NCI-H460 (cell line): ENCODE data around the gene TNIP1. TPM values are rescaled to one million over a fixed set of nuclear protein-coding genes. Genes with fewer than 3 reads are reported as not detected.

Experiments used
- DNase-seq: peaks from one replicate; pipeline ENCODE4 v3.0.0-alpha.2; 2016; ENCODE audit warnings: low read depth; ENCODE audit errors: extremely low read depth
- total RNA-seq: library from RNA; depleted of rRNA; stranded (reverse); fragments of >200 nt; shearing (Covaris generic); gene quantifications from 2 replicates; pipeline ENCODE4 v1.2.3, GENCODE V29; 2014

Gene TNIP1
- total RNA-seq, 1 experiment from 2014 or later = 48.3 TPM

DNA sequence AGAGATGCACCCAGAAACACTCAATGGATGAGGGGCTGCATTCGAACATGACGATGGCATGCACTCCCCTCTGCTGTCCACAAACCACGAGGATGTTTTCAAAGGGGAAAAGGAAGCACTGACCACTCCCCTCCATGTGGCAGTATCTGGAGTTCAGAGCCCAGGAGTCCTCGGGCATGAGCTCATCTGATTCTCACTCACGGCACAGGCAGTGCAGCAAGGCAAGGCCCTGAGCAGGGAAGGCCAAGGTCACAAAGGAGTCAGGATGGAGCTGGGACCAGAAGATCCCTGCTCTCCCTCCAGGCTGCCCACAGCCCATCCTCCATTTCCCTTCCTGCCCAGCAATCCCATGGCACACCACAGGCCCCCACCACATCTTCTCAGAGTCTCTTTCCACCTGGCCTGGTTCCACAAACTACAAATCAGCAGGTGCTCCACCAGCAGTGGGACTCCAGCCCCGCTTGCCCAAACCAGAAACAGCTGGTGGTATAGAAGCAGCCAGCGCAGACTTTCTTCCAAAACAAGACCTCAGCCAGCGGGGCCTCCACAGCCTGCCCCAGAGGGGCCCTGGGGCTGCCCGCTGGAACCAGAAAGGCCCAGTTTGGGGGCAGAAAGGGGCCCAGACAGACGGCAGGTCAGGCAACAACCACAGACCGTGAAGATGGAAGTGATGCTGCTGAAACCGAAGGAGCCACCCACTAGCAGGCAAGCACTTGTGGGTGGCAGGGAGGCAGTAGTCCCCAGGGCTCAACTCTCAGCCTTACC, 12.2 kb downstream of the TNIP1 start:
- no peak for DNase-seq

GRCh38 chr5:151067632-151068432, 13.0 kb downstream of the TNIP1 start:
- DNase-seq = no peak

- no peak for DNase-seq
Observed at GRCh38 chr5:151066920-151067319, 13.9 kb downstream of the TNIP1 start.

GRCh38 chr5:151065609-151066008, 15.2 kb downstream of the TNIP1 start:
- DNase-seq = no peak

DNA sequence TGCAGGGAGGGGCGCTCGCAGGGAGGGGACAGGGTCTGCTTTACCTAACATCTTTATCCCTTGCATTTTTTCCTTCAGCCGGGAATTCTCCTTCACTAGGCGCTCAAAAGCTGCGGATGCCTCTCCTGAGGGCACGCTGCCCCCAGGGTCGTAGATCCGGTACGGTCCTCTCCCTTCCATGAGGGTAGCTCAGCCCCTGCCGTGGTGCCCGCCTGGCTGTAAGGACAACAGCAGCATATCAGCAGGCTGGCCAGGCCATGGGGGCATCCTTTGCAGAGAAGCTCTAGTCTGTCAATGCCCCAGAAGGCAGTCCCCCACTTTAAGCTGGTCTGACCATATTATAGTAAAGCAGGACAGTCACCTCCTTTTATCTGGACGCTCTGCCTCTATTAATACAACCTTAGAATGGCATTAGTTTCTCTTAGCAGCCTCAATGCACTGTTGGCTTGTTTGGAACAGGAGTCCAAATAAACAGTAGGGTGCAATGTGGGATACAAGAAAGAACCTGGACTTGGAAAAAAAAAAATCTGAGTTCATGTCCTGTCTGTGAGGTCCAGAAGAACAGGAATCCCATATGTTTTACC, 15.8 kb downstream of the TNIP1 start:
- no peak for DNase-seq

GRCh38 chr5:151063142-151063989, 17.5 kb downstream of the TNIP1 start:
- DNase-seq = peak; percentile 21

GRCh38 chr5:151062405-151063141, 18.3 kb downstream of the TNIP1 start:
- DNase-seq = no peak

DNA sequence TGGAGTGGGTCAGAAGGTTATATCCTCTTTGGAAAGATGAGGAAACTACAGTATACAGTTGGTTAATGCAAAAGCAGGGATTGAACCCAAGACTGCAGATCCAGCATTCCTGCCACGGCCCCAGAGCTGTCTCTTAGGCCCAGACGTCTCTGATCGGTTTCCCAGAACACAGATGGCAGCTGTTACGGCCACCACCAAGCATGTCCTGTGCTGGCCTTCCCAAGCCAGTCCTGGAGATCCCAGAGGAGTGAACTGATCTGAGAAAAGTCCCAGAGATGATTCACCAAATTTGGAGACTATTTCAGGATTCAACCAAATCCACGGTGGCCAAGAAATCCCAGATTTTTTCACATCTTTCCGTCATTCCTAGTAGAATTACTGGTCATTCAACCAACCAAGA, 20.1 kb downstream of the TNIP1 start:
- no peak for DNase-seq

- DNase-seq = no peak
Observed at GRCh38 chr5:151058891-151059489, 21.8 kb downstream of the TNIP1 start.

GRCh38 chr5:151058301-151058700, 22.5 kb downstream of the TNIP1 start:
- no peak for DNase-seq

GRCh38 chr5:151056379-151057325, 24.2 kb downstream of the TNIP1 start:
- DNase-seq = no peak

GRCh38 chr5:151055336-151055735, 25.5 kb downstream of the TNIP1 start:
- no peak for DNase-seq

DNA sequence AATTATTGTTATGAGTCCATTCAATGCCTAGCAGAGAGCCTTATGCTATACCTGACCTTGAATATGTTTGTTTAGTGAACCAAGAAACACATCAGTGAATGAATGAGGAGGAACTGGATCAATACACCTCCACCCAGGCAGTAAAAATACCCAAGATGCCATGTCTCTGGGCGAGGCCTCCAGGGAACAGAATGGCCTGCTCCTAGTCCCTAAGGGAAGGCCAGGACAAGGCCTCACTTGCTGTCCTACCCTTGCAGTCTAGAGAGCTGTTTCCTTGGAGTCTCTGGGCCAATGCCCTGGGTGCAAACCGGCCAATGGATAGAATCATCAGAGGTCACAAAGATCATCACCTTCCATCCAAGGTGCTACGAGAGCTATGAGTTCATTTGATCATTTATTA, 26.1 kb downstream of the TNIP1 start:
- no peak for DNase-seq

- DNase-seq = no peak
Observed at GRCh38 chr5:151053796-151054462, 26.9 kb downstream of the TNIP1 start.

GRCh38 chr5:151052836-151053235, 28.0 kb downstream of the TNIP1 start:
- DNase-seq = no peak

DNA sequence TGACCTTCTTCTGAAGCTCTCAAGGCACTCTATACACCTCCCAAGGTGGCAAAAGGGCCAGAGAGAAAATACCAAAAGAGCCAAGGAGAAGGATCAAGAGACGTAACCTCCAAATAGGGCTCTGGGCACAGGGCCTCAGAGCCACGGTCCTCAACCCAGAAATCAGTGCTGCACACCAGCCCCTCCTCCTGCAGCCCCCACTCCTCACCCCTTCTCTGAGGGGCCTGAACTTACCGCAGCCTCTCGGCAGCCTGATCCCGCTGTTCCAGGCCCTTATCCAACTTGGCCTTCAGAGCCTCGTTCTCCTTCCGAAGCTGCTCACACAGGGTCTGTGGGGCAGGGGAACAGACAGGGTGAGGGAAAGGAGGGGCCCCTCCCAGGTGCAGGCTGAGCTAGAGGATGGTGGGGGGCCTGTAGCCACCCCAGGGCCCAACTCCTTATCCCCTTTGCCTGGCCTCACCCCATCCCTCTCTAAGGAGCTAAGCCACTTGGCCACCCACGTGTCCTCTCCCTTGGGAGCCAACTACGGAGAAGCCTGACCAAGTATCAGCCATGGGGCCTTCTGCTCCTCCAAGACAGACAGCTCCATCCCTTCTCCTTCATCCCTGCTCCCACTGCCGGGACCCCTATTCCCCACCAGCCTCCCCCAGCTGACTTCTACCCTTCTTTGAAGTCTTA, 28.8 kb downstream of the TNIP1 start:
- DNase-seq = no peak
